Fibroblast of the aortic adventitia (primary cell): ENCODE results near the gene MAPK7. TPM values are rescaled to one million over a fixed set of nuclear protein-coding genes. Genes with fewer than 3 reads are reported as not detected.

Experiments used
- DNase-seq: peaks from one replicate; pipeline ENCODE4 v3.0.0-alpha.2; 2010; ENCODE audit warnings: low read depth
- H3K4me3 ChIP-seq: 2 replicates; pipeline ENCODE4 v1.5.1; 2011; ENCODE audit warnings: low read depth, mild to moderate bottlenecking, control low read depth, low read length, moderate library complexity
- CTCF ChIP-seq: IDR thresholded peaks from 2 replicates; pipeline ENCODE4 v1.5.1; 2011; ENCODE audit warnings: mild to moderate bottlenecking, low read length, control low read depth, inconsistent platforms; ENCODE audit not compliant: insufficient read depth
- total RNA-seq: library from RNA; depleted of rRNA; stranded (reverse); fragments of >200 nt; gene quantifications from 2 replicates; pipeline ENCODE4 v1.2.3, GENCODE V29; 2012; ENCODE audit warnings: low replicate concordance

Gene MAPK7
- total RNA-seq, 1 donor: 24.0 TPM

GRCh38 chr17:19387921-19388521 lies 9.7 kb downstream of the MAPK7 start:
- no peak for TF ChIP-seq CTCF
- H3K4me3 ChIP-seq: no peak overlapping the region
- DNase-seq: peak; percentile 94

GRCh38 chr17:19388791-19389785 lies 10.8 kb downstream of the MAPK7 start:
- H3K4me3 ChIP-seq: no peak overlapping the region
- TF ChIP-seq CTCF: no peak
- peak; percentile 54 for DNase-seq

- no peak overlapping the region for H3K4me3 ChIP-seq
- TF ChIP-seq CTCF: no peak
- DNase-seq: no peak
Measured at GRCh38 chr17:19390951-19391350, 12.7 kb downstream of the MAPK7 start.

- no peak for DNase-seq
- TF ChIP-seq CTCF: no peak
- H3K4me3 ChIP-seq: no peak overlapping the region
Measured at GRCh38 chr17:19391432-19391831, 13.1 kb downstream of the MAPK7 start.

GRCh38 chr17:19392303-19392702 lies 14.0 kb downstream of the MAPK7 start:
- H3K4me3 ChIP-seq: no peak overlapping the region
- no peak for TF ChIP-seq CTCF
- no peak for DNase-seq

- no peak for DNase-seq
- no peak overlapping the region for H3K4me3 ChIP-seq
- no peak for TF ChIP-seq CTCF
Measured at GRCh38 chr17:19397556-19398041, 19.3 kb downstream of the MAPK7 start.
